Right atrium auricular region (tissue), 2 donors: ENCODE measurements around the gene SERPINB3. TPM values are rescaled to one million over a fixed set of nuclear protein-coding genes. Genes with fewer than 3 reads are reported as not detected.

Experiments used
- DNase-seq: peaks from one replicate; pipeline ENCODE4 v3.0.0-alpha.2; 2019; ENCODE audit warnings: low spot score
- H3K27ac ChIP-seq, 2 donors: fragments of 200-600 bp; sonication (generic); 1 replicate in 1 of 2; 2 replicates in 1 of 2; pipeline ENCODE4 v1.5.1; 2016 to 2019
- H3K27me3 ChIP-seq, 2 donors: fragments of 200-600 bp; sonication (generic); one replicate each; pipeline versions ENCODE4 v1.5.1 to v1.6.0; 2017 to 2019
- H3K36me3 ChIP-seq: fragments of 200-600 bp; sonication (generic); one replicate; pipeline ENCODE4 v1.5.1; 2016
- H3K4me1 ChIP-seq, 2 donors: fragments of 200-600 bp; sonication (generic); one replicate each; pipeline versions ENCODE4 v1.5.1 to v1.6.0; 2017 to 2019
- H3K4me3 ChIP-seq, 2 donors: fragments of 200-600 bp; sonication (generic); 1 replicate in 1 of 2; 2 replicates in 1 of 2; pipeline ENCODE4 v1.5.1; 2017 to 2019; ENCODE audit warnings: mild to moderate bottlenecking in 1 of 2, moderate library complexity in 1 of 2
- H3K9me3 ChIP-seq, 2 donors: fragments of 200-600 bp; sonication (generic); one replicate each; pipeline ENCODE4 v1.5.1; 2019
- CTCF ChIP-seq, 2 donors: fragments of 200-600 bp; sonication (generic); IDR thresholded peaks; one replicate each; pipeline ENCODE4 v1.5.1; 2019; ENCODE audit warnings: antibody characterized with exemption in 2 of 2
- total RNA-seq, 2 donors: library from RNA; depleted of rRNA; stranded (reverse); fragments of >200 nt; gene quantifications; one replicate each; pipeline ENCODE4 v1.1.0, GENCODE V29; 2016

SERPINB3 gene
- total RNA-seq, 2 donors from 2014 or later = not detected

- Histone ChIP-seq H3K4me3 (no peak overlapping the region), H3K27ac (no peak overlapping the region), H3K36me3 (no peaks in the 10 kb centered on the region), H3K9me3 (no peaks in the 10 kb centered on the region), H3K27me3 (no peaks in the 10 kb centered on the region), H3K4me1 (no peaks in the 10 kb centered on the region)
- no peak for TF ChIP-seq CTCF (IDR thresholded peaks at IDR 0.05)
- no peak for DNase-seq
Measured at GRCh38 chr18:63683152-63683551, 21.5 kb upstream of the SERPINB3 start.

DNA sequence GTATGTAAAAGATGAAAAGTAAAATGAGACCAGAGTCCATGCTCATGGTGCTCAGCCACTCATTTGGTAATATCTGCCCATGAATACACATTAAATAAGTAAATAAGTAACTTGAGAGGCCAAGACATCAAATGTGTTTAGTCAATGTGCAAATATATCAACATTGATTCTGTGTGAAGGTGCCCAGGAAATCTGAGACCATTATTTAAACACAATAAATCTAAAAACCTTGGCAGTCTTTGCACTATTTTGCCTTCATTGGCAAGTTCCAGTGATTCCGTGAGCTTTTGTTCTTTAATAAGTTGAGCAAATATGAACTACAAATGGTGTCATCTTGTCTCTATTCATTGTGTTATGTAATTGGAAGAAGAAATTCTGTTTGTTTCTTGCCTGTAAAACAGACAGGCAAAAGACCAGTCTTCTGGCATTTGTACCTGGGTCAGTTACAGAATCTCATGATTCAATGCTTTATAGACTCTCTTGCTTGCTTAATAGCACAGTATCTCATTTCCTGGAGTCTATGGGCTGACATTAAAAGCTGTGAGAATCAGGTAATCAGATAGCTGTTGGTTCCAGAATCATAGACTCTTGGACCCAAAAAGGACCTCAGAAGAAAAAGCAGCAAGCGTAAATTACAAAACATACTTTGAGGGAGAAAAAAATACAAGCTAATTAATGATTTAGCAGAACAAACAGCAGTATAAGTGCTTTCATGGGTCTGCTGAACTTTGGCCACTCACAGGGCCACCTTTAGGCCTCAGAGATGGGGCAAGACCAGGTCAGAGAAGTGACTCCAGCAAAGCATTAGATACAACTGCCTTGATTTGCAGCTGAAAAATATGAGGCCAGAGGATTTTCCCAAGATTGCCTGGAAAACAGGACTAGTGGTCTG is 20.0 kb upstream of the SERPINB3 start:
- Histone ChIP-seq H3K9me3 (no peaks in the 10 kb centered on the region), H3K27ac (no peak overlapping the region), H3K4me1 (no peaks in the 10 kb centered on the region), H3K4me3 (no peak overlapping the region), H3K36me3 (no peaks in the 10 kb centered on the region), H3K27me3 (no peaks in the 10 kb centered on the region)
- TF ChIP-seq CTCF (IDR thresholded peaks at IDR 0.05) = no peak
- no peak for DNase-seq

- no peak overlapping the region for H3K4me3 ChIP-seq
- DNase-seq = no peak
- H3K27ac ChIP-seq = no peak overlapping the region
- H3K27me3 ChIP-seq = no peaks in the 10 kb centered on the region
- H3K36me3 ChIP-seq = no peaks in the 10 kb centered on the region
- TF ChIP-seq CTCF (IDR thresholded peaks at IDR 0.05) = no peak
- no peaks in the 10 kb centered on the region for H3K4me1 ChIP-seq
- no peaks in the 10 kb centered on the region for H3K9me3 ChIP-seq
Measured at GRCh38 chr18:63679820-63680606, 18.3 kb upstream of the SERPINB3 start.

DNA sequence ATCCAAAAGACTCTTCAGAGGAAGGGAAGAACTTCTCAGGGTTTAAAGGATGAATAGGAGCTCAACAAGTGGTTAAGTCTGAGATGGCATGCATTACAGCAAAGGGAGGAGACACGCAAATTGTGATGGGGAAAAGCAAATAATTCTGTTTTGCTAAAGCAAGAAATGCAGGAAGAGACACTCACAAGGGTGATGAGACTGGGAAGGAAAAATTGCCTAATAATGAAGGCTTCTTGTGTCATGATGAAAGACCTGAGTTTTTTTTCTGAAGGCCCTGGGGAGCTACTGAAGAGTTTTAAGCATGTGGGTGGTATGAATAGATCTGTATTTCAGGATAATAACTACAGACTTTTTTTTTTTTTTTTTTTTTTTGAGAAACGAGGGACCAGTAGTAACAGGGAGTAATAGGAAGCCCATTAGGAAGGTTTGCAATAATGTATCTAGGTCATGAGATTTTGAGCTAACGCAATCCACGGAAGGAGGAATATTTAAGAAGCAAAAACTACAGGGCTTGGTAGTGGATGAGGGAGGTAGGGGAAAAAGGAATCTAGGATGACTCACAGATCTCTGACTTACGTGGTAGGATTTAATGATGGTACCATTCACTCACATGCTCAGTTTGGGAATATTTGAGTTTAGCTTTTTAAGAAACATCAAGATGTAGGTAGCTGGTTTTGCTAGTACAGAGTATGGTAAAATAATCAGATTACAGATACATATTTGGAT is 16.0 kb upstream of the SERPINB3 start:
- no peaks in the 10 kb centered on the region for H3K27me3 ChIP-seq
- no peak for DNase-seq
- no peaks in the 10 kb centered on the region for H3K4me1 ChIP-seq
- H3K9me3 ChIP-seq = no peaks in the 10 kb centered on the region
- no peaks in the 10 kb centered on the region for H3K36me3 ChIP-seq
- no peak overlapping the region for H3K27ac ChIP-seq
- no peak for TF ChIP-seq CTCF (IDR thresholded peaks at IDR 0.05)
- H3K4me3 ChIP-seq = no peak overlapping the region

DNA sequence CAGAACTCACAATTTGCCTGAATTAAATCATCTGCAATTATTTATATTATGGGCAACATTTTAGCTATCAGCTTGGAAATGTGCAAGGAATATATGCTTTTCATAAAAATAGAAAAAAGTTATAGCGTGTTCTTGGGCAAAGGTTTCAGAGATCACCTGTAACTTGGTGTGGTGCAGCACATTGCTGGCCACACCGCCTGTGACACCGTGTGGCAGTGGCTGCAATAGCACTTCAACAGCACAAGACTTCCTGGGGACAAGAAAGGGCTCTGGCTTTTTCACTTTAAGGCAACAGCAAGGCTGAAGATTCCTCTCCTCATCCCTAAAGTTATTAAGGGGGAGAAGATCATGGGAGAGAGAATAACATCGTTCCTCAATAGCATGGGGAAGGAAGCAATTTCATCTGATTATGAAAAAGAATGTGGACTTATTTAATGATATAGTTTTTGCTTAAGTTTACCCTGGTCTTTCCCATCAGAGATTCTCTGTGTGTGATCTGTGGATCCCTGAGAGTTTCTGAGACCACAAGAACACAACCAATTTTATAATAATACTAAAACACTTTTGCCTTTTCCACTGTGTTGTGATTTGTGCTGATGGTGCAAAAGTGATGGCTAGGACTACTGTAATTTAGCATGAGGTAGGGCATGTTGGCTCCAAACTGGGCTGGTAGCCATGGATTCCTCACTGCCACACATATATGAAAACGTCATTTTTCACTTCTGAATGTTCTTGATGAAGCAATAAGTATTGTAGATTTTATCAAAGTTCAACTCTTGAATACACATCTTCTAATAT is 15.0 kb upstream of the SERPINB3 start:
- no peak for TF ChIP-seq CTCF (IDR thresholded peaks at IDR 0.05)

More for the DNA sequence above, 15.0 kb upstream of the SERPINB3 start:
- H3K27me3 ChIP-seq = no peaks in the 10 kb centered on the region
- no peak overlapping the region for H3K4me3 ChIP-seq
- no peaks in the 10 kb centered on the region for H3K9me3 ChIP-seq
- H3K27ac ChIP-seq = no peak overlapping the region
- H3K4me1 ChIP-seq = no peaks in the 10 kb centered on the region
- no peaks in the 10 kb centered on the region for H3K36me3 ChIP-seq
- no peak for DNase-seq
